Tibial nerve (tissue), 4 donors: Measurements from ENCODE around the gene IFT20.

Source experiments
- CTCF ChIP-seq, 5 experiments: fragments of 200-600 bp in 3 of 5; fragments of 450-650 bp in 2 of 5; sonication (generic) in 3 of 5; IDR thresholded peaks; one replicate each; pipeline ENCODE4 v1.5.1; 2016 to 2019; ENCODE audit warnings: antibody characterized with exemption in 5 of 5, mild to moderate bottlenecking in 3 of 5, moderate library complexity in 2 of 5
- EP300 ChIP-seq, 2 donors: sonication (generic); formaldehyde crosslinking; IDR thresholded peaks; one replicate each; pipeline ENCODE4 v1.6.1; 2017; ENCODE audit warnings: antibody characterized with exemption in 2 of 2, mild to moderate bottlenecking in 1 of 2
- POLR2A ChIP-seq, 2 donors: fragments of 450-650 bp; IDR thresholded peaks; one replicate each; pipeline ENCODE4 v1.6.1; 2017; ENCODE audit warnings: antibody characterized with exemption in 2 of 2, mild to moderate bottlenecking in 2 of 2, moderate library complexity in 2 of 2

DNA sequence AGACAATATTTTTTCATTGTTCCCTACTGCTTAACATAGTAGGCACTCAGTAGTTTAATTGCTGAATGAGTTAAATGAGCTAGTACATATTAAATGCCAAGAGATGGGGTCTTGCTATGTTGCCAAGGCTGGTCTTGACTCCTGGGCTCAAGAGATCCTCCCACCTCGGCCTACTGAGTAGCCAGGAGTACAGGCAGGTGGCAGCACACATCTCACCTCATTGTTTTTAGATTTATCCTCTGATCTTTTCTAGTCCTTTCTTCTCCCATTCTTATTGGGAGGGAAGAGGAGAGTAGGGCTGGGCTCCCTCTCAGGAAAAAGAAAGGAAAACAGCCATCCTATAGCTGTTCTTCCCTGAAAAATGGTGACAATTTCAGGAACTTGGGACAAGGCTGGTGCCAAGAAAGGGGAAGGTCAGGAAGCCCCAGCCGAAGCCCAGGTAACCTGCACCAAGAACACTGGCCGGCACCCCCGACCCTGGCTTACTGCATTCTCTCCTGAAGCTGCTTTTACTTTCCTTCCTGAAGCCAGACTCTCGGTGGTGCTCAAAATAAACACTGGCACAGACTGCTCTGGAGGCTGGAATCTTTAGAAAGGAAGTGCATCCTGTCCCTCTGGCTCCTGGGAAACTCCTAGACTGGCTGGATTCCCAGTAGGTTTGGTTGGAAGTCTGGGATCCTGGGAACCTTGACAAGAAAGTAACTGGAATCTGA, 2.9 kb upstream of the IFT20 start:
- no peak for TF ChIP-seq CTCF (IDR thresholded peaks at IDR 0.05)
- TF ChIP-seq POLR2A (IDR thresholded peaks at IDR 0.05) = no peak
- TF ChIP-seq EP300 (IDR thresholded peaks at IDR 0.05) = no peak
